ENCODE data around the gene COX6A2.
"Not testable (repeated sequence)": the region's sequence is repeated elsewhere in the genome, so short reads cannot be mapped to it uniquely, and the experiment has no call there.

The COX6A2 gene

DNA sequence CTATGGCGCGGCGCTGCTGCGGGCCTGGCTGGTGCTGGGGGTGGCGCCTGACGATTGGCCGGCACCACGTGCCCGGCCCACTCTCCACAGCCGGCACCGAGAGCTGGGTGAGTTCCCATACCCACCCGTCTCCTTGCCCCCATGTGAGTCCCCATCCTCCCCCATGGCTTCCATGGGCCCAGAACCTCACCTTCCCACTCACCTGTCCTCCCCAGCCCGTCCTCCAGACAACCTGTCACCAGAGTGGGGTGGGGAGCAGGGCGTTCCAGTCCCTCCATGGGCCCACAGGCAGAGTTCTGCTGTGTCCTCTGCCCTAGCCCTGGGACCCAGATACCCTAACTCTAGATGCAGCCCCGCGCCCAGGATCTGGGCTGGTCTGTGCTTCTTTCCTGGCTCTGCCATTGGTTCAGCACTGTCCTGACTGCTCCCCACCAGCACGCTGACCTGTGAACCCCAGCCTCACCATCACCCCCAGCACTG is 36.7 kb upstream of the COX6A2 start:
- Histone ChIP-seq H3K4me3 (no peak overlapping the region), H3K27ac (no peak overlapping the region)

DNA sequence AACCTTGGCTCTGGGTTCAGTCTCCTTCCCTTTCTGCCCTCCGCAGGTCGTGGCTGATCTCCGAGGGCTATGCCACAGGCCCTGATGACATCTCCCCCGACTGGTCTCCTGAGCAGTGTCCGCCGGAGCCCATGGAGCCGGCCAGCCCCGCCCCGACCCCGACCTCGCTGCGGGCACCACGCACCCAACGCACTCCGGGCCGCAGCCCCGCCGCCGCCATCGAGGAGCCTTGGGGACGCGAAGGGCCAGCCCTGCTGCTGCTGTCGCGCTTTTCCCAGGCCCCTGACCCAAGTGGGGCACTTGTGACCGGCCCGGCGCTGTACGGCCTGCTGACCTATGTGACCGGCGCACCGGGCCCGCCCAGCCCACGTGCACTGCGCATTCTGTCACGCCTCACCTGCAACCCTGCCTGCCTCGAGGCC is 36.2 kb upstream of the COX6A2 start:
- Histone ChIP-seq H3K27ac (no peak overlapping the region), H3K4me3 (no peak overlapping the region)

DNA sequence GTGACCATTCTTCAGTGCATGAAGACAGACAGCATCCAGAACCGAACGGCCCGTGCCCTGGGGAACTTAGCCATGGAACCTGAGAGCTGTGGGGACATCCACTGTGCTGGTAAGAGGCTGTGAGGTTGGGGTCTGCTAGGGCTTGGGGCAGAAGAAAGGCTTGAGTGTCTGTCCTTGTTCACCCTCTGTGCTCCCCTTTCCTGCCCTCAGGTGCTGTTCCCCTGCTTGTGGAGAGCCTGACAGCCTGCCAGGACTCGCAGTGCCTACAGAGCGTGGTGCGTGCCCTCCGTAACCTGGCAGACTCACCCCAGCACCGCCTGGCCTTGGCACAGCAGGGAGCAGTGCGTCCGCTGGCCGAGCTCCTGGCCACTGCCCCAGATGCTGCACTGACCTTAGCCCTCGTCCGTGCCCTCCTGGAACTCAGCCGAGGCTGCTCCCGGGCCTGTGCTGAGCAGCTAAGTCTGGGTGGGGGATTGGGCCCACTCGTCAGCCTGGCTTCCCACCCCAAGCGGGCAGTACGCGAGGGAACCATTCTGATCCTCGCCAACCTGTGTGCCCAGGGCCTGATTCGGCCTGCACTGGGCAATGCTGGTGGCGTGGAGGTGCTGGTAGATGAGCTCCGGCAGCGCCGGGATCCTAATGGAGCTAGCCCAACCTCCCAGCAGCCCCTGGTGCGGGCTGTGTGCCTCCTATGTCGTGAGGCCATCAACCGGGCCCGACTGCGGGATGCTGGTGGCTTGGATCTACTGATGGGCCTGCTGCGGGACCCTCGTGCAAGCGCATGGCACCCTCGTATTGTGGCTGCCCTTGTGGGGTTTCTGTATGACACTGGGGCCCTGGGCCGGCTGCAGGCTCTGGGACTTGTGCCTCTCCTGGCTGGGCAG is 34.0 kb upstream of the COX6A2 start:
- H3K27ac ChIP-seq = no peak overlapping the region
- no peak overlapping the region for H3K4me3 ChIP-seq

DNA sequence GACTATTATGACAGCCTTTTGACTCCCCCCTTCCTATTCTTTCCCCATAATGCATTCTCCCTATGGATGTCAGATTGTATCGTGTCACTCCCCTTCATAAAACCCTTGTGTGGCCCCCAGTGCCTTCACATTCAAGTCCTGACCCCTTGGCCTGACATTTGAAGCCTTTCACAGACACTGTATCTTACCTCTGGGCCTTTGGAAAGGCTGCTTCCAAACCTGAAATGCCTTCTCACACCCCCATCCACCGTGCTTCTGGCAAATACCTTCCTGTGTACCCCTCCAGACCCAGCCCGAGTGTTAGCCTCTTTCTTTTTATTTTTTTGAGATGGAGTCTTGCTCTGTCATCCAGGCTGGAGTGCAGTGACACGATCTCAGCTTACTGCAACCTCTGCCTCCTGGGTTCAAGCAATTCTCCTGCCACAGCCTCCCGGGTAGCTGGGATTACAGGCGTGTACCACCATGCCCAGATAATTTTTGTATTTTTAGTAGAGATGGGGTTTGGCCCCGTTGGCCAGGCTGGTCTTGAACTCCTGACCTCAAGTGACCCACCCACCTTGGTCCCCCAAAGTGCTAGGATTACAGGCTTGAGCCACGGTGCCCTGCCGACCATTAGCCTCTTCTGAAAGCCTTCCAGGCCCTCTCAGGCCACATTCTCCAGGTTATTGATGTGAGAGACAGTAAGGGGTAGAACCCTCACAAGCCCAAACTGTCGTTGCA is 33.2 kb upstream of the COX6A2 start:
- Histone ChIP-seq H3K27ac (peak overlapping the region in 1 of 21 experiments; percentile 100), H3K4me3 (no peak overlapping the region)

DNA sequence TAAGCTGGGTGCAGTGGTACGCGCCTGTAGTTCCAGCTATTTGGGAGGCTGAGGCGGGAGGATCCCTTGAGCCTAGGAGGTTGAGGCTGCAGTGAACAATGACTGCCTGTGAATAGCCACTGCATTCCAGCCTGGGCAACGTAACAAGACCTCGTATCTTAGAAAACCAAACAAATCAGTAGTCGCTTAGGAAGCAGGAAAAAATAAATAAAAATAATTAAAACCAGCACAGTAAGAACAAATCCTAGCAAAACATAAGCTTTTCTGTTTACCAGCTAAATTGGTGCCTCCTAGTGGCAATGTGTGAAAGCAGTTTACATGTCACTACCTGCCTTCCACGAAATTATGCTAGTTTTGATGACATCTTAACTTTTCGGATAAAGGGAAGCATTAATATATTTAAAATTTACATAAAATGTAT is 32.4 kb upstream of the COX6A2 start:
- Histone ChIP-seq H3K4me3 (peak overlapping the region in 6 of 7 experiments; percentile 8 to 76 (median 62)), H3K27ac (peak overlapping the region in 19 of 21 experiments; percentile 41 to 100 (median 98))

DNA sequence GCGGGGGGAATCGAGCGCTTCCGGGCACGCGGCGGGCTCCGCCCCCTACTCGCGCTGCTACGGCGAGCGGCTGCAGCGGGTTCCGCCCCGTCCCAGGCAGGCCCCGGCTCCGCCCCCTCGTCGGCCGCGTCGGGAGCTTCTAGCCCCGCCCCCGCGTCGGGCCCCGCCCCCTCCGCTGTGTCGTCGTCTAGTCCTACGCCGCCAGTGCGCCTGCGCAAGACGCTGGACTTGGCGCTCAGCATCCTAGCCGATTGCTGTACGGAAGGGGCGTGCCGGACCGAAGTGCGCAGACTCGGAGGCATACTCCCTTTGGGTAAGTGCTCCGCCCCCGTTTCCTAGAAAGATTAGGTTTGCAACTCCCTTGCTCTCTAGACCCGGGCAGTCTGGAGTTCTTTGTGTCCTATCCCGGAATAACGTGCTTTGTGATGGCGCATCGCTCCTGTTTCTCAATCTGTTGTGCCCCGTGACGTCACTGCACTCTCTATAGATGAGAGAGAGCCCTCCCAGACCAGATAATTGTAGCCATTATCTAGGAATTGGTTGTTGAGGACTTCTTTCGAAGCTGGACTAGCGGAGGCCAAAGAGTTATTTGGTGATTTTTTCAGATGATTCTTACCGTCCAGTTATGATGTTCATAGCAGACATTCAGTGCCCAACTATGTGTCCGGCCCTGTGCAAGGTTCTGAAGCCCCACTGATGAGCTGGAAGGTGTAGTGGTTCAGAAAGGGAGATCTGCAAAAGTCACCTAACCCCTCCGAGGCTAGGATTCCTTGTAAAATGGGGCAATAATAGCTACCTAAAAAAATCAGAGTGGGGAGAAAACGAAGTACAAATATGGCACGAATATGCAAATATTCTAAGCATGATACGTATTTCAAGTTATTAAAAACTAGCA is 31.8 kb upstream of the COX6A2 start:
- Histone ChIP-seq H3K4me3 (peak overlapping the region; percentile 50 to 84 (median 71)), H3K27ac (peak overlapping the region; percentile 92 to 100 (median 100))

DNA sequence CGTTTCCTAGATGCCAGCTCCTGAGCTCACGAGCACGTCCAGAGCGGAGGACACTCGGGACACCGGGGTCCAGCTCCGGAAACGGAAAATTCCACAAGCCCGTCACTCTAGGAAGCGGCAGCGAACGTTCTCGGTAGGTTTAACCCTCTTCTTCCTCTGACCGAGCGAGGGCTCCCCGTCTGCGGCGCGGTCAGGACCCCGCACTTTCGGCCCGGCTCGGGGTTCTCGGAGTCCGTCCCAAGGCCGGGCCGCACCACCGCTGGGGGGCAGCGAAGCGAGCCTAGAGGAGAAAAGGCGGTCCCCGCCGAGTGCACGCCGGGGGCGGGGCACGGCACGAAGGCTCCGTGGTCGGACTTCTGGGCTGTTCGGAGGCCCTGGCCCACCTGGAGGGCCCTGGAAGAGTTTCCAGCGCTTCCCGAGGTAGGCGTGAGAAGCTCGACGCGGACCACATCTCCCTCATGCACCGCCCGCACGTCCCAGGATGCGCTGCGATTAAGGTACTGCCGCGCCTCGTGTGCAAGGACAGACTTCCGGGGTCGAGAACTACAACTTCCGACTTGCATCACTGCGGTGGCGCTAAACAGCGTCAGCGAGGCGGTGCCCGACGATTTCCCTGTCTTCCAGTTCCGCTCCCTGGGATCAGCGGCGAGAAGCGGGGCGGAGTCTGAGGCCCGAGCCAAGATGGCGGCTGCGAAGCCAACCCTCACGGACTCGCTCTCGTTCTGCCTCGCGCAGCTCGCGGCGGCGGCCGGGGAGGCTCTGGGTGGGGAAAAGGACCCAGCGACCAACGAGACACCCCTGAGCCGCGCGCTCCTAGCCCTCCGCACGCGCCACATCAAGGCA is 30.9 kb upstream of the COX6A2 start, which contains the start of gene ARMC5:
Gene ARMC5 (plus strand): TSS at position 658 of the 843 bp plus-strand sequence. CDS start 24 bp downstream, at position 682.
- Histone ChIP-seq H3K27ac (peak within 1 kb of the TSS; percentile 92 to 100 (median 100)), H3K4me3 (peak within 1 kb of the TSS; percentile 50 to 84 (median 71))

DNA sequence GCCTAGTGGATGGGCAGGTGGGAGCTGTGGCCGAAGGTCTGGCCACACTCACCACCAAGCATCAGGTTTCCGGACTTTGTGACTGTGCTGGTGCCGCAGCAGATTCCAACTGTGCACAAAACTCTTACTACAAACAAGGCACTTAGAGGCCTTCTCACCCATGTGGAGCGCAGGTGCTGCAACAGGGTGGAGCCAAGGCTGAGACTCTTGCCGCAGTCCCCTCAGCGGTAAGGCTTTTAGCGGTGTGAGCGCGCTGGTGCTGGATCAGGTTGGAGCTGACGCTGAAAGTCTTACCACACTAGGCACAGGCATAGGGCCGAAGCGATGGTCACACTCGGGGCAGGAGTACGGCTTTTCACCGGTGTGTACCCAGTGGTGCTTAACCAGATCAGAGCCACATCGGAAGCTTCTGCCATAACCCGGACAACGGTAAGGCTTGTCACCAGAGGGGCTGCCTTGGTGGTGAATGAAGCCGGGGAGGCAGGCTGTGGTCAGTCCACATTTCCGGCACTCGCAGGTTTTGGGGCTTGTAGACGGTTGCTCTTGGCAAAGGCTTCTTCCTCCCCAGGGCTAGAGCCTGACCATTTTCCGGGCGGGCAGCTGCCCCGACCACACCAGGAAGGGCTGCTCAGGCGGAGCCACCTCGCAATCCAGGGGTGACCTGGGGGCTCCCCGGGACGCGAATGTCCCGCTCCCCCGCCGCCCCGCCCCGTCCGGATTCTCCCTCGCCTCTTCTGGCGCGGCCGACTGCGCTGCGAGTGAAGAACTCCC is 30.1 kb upstream of the COX6A2 start:
- peak overlapping the region; percentile 72 to 100 (median 100) for H3K27ac ChIP-seq
- peak overlapping the region; percentile 50 to 84 (median 71) for H3K4me3 ChIP-seq

DNA sequence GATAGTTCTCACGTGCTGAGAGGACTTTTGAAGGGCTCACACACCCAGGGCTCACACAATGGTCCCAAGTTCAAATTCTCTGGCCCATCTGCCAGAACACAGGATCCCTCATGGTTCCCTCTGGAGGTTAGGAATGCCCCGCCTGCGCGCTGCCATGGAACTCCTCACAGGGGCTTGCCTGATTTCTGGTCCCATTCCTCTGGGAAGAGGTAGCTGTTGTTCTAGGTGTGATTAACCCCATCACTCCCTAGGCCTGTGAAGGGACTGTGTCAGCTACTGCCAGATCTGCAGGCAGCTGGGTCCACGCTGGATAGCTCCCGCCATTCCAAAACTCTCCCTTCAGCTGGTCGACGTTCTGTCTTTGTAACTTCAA is 28.8 kb upstream of the COX6A2 start:
- H3K27ac ChIP-seq = peak overlapping the region in 10 of 21 experiments; percentile 22 to 100 (median 100)

DNA sequence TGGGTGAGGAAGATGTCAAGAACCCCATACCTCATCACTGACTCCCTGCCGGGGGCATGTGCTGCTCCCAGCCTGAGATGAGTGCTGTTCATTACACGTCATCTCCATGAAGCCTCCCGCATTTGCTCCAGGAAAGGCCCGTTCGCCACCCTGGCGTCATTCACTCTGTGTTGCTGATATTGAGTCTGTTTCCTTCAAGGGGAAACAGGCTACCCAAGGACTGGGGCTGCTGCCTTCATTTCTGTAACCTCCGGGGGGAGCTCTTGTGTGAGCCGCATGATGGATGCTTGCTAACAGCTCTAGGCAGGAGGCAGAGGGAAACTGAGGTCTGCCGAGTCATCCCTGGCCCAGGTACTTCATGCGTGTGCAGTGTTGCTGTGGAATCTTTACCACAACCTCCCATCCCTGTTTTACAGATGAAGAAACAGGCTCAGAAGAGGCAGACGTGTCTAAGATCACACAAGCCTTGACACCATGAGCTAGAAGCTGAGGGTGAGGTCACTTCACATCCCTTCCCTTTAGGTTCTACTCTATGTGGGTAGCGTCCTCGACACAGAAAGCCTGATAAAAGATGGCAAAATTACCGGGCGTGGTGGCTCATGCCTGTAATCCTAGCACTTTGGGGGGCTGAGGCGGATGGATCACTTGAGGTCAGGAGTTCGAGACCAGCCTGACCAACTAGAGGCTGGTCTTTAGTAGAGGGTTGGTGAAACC is 27.6 kb upstream of the COX6A2 start:
- H3K4me3 ChIP-seq = no peak overlapping the region
- H3K27ac ChIP-seq = peak overlapping the region in 5 of 21 experiments; percentile 9 to 68 (median 36)

More for the DNA sequence above, 28.8 kb upstream of the COX6A2 start:
- peak overlapping the region in 3 of 7 experiments; percentile 58 to 84 (median 76) for H3K4me3 ChIP-seq

DNA sequence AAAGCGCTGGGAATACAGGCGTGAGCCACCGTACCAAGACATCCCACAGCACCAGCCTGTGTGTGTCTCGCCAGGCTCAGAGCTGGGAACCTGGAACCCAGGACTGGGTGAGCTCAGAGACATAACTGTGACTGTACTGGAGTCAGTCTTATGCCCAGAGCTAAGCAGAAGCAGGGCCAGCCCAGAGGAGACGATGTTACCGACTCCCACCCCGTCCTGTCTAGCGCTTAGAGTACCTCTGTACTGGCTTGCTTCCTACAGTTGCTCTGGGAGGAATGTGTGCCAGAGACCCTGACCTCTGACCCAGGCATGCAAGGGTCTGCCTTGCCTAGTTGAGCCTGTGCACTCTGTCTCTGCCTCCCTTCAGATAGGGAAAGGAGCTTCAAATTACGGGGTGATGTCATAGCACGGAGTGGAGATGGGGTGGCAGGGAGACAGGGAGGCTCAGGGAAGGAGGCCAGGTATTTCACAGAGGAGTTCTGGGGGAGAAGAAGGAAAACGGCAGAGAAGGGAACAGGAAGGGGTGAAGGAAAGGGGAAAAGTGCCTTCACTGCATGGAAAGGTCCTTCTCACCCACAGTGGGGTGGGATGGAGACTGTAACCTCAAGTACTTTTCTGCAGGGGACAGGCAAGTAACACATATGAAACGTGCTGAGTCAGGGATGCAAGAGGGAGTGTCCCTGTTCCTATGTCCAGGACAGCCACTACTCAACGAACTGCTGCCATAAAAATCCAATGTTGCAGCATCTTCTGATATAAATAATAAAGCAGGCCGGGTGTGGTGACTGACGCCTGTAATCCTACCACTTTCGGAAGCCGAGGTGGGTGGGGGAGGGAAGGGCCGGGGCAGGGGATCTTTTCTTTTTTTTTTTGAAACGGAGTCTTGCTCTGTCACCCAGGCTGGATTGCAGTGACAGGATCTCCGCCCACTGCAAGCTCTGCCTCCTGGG is 25.4 kb upstream of the COX6A2 start:
- no peak overlapping the region for H3K4me3 ChIP-seq

DNA sequence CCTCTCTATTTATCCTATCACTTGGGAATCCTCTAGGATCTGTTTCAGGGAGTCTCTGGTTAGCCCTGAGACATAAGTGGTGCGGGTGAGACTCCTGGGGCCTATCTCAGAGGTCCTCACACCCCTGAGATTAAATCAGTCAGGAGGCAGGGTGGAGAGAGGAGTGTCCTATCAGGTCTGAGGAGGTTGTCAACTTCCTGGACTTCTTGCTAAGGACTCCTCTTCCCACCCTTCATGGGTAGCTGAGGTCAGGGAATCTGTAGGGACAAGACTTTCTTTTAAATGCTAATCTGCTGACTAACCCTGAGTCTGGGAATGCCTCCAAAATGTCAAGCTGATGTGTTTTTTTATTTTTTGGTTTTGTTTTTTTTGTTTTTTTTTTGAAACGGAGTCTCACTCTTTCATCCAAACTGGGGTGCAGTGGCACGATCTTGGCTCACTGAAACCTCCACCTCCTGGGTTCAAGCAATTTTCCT is 24.5 kb upstream of the COX6A2 start:
- Histone ChIP-seq H3K27ac (peak overlapping the region in 20 of 21 experiments; percentile 17 to 85 (median 73)), H3K4me3 (no peak overlapping the region)

More for the DNA sequence above, 25.4 kb upstream of the COX6A2 start:
- H3K27ac ChIP-seq = peak overlapping the region in 20 of 21 experiments; percentile 8 to 85 (median 73)

DNA sequence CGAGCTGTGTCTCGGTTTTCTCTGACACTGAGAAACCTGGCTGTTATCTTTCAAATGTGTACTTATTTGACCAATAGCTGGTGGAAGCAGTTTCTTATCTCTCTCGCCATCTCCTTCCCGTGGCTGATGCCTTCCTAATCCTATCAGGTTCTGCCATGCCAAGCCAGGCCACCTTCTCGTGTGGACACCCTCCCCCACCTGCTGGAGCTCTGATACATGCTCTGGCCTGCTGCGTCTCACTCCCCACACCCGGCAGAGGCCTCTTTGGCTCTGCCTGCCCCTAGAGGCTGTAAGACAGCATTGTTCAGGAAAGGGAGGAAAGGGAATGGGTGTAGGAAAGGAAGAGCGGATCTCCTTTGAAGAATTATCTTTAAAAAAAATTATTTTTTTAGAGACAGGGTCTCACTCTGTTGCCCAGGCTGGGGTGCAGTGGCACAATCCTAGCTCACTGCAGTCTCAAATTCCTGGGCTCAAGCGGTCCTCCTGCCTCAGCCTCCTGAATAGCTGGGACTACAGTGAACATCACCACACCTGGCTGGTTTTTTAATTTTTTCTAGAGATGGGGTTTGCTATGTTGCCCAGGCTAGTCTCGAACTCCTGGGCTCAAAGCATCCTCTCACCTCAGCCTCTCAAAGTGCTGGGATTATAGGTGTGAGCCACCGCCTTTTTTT is 23.7 kb upstream of the COX6A2 start:
- no peak overlapping the region for H3K4me3 ChIP-seq
- peak overlapping the region in 17 of 21 experiments; percentile 17 to 85 (median 75) for H3K27ac ChIP-seq

DNA sequence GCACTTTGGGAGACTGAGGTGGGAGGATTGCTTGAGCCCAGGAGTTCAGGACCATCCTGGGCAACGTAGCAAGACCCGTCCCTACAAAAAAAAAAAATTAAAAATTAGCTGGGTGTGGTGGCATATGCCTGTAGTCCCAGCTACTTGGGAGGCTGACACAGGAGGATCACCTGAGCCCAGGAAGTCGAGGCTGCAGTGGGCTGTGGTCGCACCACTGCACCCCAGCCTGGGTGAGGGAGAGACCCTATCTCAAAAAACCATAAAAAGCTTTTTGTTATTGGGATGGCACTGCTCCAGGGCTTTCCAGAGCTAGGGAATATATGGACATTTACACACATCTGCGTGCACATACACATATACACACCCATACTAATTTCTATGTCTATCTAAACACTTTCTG is 23.0 kb upstream of the COX6A2 start:
- Histone ChIP-seq H3K4me3 (no peak overlapping the region), H3K27ac (peak overlapping the region in 11 of 21 experiments; percentile 7 to 85 (median 79))

DNA sequence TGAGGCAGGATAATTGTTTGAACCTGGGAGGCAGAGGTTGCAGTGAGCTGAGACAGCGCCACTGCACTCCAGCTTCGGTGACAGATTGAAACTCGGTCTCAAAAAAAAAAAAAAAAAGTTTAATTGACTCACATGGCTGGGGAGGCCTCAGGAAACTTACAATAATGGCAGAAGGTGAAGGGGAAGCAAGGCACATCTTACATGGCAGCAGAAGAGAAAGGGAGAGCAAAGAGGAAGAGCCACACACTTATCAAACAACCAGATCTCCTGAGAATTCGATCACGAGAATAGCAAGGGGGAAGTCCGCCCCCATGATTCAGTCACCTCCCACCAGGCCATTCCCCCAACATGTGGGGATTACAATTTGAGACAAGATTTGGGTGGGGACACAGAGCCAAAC is 17.8 kb upstream of the COX6A2 start:
- H3K4me3 ChIP-seq, H3K27ac ChIP-seq: not testable (repeated sequence)

Measured in skin epidermis (tissue), 12 donors.